ENCODE results near the gene FMNL3. TPM values are rescaled to one million over a fixed set of nuclear protein-coding genes. Genes with fewer than 3 reads are reported as not detected.
"Not testable (repeated sequence)": the region's sequence is repeated elsewhere in the genome, so short reads cannot be mapped to it uniquely, and the experiment has no call there.

FMNL3 gene
- total RNA-seq, 1 donor from 2014 or later: 17.3 TPM

GRCh38 chr12:49716553-49716952 lies 9.3 kb upstream of the FMNL3 start:
- TF ChIP-seq EZH2phosphoT487 (IDR thresholded peaks at IDR 0.05) (no peak), CTCF (IDR thresholded peaks at IDR 0.05) (no peak), EZH2 (IDR thresholded peaks at IDR 0.05) (no peak)
- Mint-ChIP-seq H3K27ac (no peak overlapping the region), H3K4me1 (no peaks in the 10 kb centered on the region), H3K4me3 (no peak overlapping the region), H3K9me3 (peaks cover 2% of the 10 kb centered on the region), H3K27me3 (ENCODE audit: insufficient read depth, low read depth) (no peaks in the 10 kb centered on the region), H3K36me3 (no peaks in the 10 kb centered on the region)
- H3K9me3 ChIP-seq (ENCODE audit: low read depth): no peaks in the 10 kb centered on the region
- no peaks in the 10 kb centered on the region for H3F3A ChIP-seq (ENCODE audit: low read depth)
- no peak overlapping the region for H3K27ac ChIP-seq
- H3K36me3 ChIP-seq: no peaks in the 10 kb centered on the region
- H3K4me2 ChIP-seq: no peak overlapping the region
- no peak for DNase-seq (ENCODE audit: low spot score)
- H3K27me3 ChIP-seq: peaks cover 5% of the 10 kb centered on the region
- H3K4me1 ChIP-seq: no peaks in the 10 kb centered on the region
- no peak overlapping the region for H2AFZ ChIP-seq (replicated peaks)
- H4K20me1 ChIP-seq (ENCODE audit: low read depth): no peaks in the 10 kb centered on the region
- H3K9ac ChIP-seq: no peak overlapping the region
- H3K79me2 ChIP-seq (ENCODE audit: low read depth): no peaks in the 10 kb centered on the region
- H3K4me3 ChIP-seq: no peak overlapping the region

GRCh38 chr12:49713952-49714351 lies 6.7 kb upstream of the FMNL3 start:
- H3K36me3 Mint-ChIP-seq; DNase-seq (ENCODE audit: low spot score); H3K4me1 Mint-ChIP-seq; H4K20me1 ChIP-seq (ENCODE audit: low read depth); H3K4me3 ChIP-seq; H3K27ac Mint-ChIP-seq; H3F3A ChIP-seq (ENCODE audit: low read depth); H3K36me3 ChIP-seq; H3K27ac ChIP-seq; H3K9me3 ChIP-seq (ENCODE audit: low read depth); H3K79me2 ChIP-seq (ENCODE audit: low read depth); H3K4me3 Mint-ChIP-seq; H3K9ac ChIP-seq; H3K4me1 ChIP-seq; H3K9me3 Mint-ChIP-seq; H3K27me3 Mint-ChIP-seq (ENCODE audit: insufficient read depth, low read depth); H2AFZ ChIP-seq (replicated peaks); H3K4me2 ChIP-seq: not testable (repeated sequence)
- H3K27me3 ChIP-seq: peaks cover 24% of the 10 kb centered on the region

- Mint-ChIP-seq H3K4me1 (peaks cover 19% of the 10 kb centered on the region), H3K27me3 (ENCODE audit: insufficient read depth, low read depth) (peaks cover 14% of the 10 kb centered on the region), H3K4me3 (no peak overlapping the region), H3K36me3 (no peaks in the 10 kb centered on the region), H3K27ac (no peak overlapping the region), H3K9me3 (no peaks in the 10 kb centered on the region)
- no peak overlapping the region for H3K9ac ChIP-seq
- H3K4me1 ChIP-seq: peaks cover 13% of the 10 kb centered on the region
- peaks cover 15% of the 10 kb centered on the region for H4K20me1 ChIP-seq (ENCODE audit: low read depth)
- H2AFZ ChIP-seq (replicated peaks): no peak overlapping the region
- H3K9me3 ChIP-seq (ENCODE audit: low read depth): no peaks in the 10 kb centered on the region
- H3K79me2 ChIP-seq (ENCODE audit: low read depth): peaks cover 29% of the 10 kb centered on the region
- TF ChIP-seq EZH2phosphoT487 (IDR thresholded peaks at IDR 0.05) (no peak), EZH2 (IDR thresholded peaks at IDR 0.05) (no peak), CTCF (IDR thresholded peaks at IDR 0.05) (no peak)
- no peak overlapping the region for H3K27ac ChIP-seq
- no peaks in the 10 kb centered on the region for H3K36me3 ChIP-seq
- H3F3A ChIP-seq (ENCODE audit: low read depth): peaks cover 13% of the 10 kb centered on the region
- H3K27me3 ChIP-seq: peaks cover 39% of the 10 kb centered on the region
- DNase-seq (ENCODE audit: low spot score): no peak
- no peak overlapping the region for H3K4me2 ChIP-seq
- no peak overlapping the region for H3K4me3 ChIP-seq
Observed at GRCh38 chr12:49708851-49709250, 1.6 kb upstream of the FMNL3 start.

GRCh38 chr12:49707812-49708147 lies 575 bp upstream of the FMNL3 start:
- peaks cover 40% of the 10 kb centered on the region for H3K79me2 ChIP-seq (ENCODE audit: low read depth)
- H3K4me1 Mint-ChIP-seq: peaks cover 29% of the 10 kb centered on the region
- H3K27ac Mint-ChIP-seq: no peak overlapping the region
- no peak for DNase-seq (ENCODE audit: low spot score)
- H3K27me3 Mint-ChIP-seq (ENCODE audit: insufficient read depth, low read depth): peaks cover 14% of the 10 kb centered on the region
- H3K9me3 ChIP-seq (ENCODE audit: low read depth): no peaks in the 10 kb centered on the region
- no peaks in the 10 kb centered on the region for H3K9me3 Mint-ChIP-seq
- H3K36me3 ChIP-seq: no peaks in the 10 kb centered on the region
- H3K4me2 ChIP-seq: no peak overlapping the region
- H4K20me1 ChIP-seq (ENCODE audit: low read depth): peaks cover 24% of the 10 kb centered on the region
- peaks cover 13% of the 10 kb centered on the region for H3F3A ChIP-seq (ENCODE audit: low read depth)
- H3K4me3 ChIP-seq: no peak overlapping the region
- H2AFZ ChIP-seq (replicated peaks): no peak overlapping the region
- H3K27ac ChIP-seq: no peak overlapping the region
- H3K9ac ChIP-seq: no peak overlapping the region
- H3K36me3 Mint-ChIP-seq: no peaks in the 10 kb centered on the region
- peaks cover 39% of the 10 kb centered on the region for H3K27me3 ChIP-seq
- no peak for TF ChIP-seq EZH2 (IDR thresholded peaks at IDR 0.05)
- peak; percentile 13 for TF ChIP-seq EZH2phosphoT487 (IDR thresholded peaks at IDR 0.05)
- H3K4me1 ChIP-seq: peaks cover 16% of the 10 kb centered on the region
- peak overlapping the region; percentile 82 for H3K4me3 Mint-ChIP-seq

All from neural progenitor cell (in vitro differentiated cells).